Duodenal mucosa (tissue), 2 donors: ENCODE data around the gene SCUBE2.

ENCODE experiments used
- H3K27ac ChIP-seq: one replicate; pipeline ENCODE4 v1.7.0; 2013; ENCODE audit warnings: low read depth, low read length
- H3K27me3 ChIP-seq, 2 donors: one replicate each; pipeline ENCODE4 v1.7.0; 2013; ENCODE audit warnings: low read length in 2 of 2, control low read depth in 1 of 2; ENCODE audit not compliant: insufficient read depth in 2 of 2, control insufficient read depth in 1 of 2
- H3K36me3 ChIP-seq, 2 donors: one replicate each; pipeline ENCODE4 v1.7.0; 2013; ENCODE audit warnings: low read length in 2 of 2, control low read depth in 1 of 2; ENCODE audit not compliant: insufficient read depth in 2 of 2, control insufficient read depth in 1 of 2
- H3K4me1 ChIP-seq, 2 donors: one replicate each; pipeline ENCODE4 v1.7.0; 2013; ENCODE audit warnings: low read length in 2 of 2, control low read depth in 1 of 2; ENCODE audit not compliant: insufficient read depth in 2 of 2, control insufficient read depth in 1 of 2
- H3K4me3 ChIP-seq, 2 donors: one replicate each; pipeline ENCODE4 v1.7.0; 2013; ENCODE audit warnings: low read length in 2 of 2, low read depth in 1 of 2
- H3K9ac ChIP-seq, 2 donors: one replicate each; pipeline ENCODE4 v1.7.0; 2013; ENCODE audit warnings: low read length in 2 of 2, low read depth in 1 of 2
- H3K9me3 ChIP-seq, 2 donors: one replicate each; pipeline ENCODE4 v1.7.0; 2013; ENCODE audit warnings: low read length in 2 of 2, control low read depth in 1 of 2; ENCODE audit not compliant: control insufficient read depth in 1 of 2

SCUBE2 gene

DNA sequence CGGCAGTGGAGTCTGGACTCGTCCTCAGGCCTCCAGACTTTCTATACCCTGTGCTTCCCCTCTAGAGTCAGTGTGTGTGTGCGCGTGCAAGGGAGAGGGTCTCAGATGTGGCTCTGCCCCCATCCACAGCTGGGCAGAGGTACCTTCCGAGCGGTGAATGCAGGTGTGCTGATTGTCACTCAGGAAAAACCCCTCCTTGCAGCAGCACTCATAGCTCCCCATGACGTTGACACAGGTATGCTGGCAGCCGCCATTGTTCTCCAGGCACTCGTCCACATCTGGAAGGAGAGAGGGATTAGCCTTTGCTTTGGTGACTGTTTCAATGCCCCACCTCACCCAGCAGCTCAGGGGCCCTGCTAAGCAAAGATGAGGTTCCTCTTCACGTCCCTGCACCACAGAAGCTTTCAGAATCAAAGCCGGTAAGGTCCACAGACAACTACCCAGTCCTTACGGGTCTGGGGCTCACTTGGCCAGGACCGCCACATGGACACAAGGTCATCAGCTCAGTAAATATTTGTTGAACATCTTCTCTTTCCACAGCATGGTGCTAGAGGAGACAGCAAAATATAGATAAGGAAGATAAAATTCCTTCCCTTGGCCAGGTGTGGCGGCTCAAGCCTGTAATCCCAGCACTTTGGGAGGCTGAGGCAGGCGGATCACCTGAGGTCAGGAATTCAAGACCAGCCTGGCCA is 16.9 kb downstream of the SCUBE2 start:
- no peaks in the 10 kb centered on the region for H3K36me3 ChIP-seq
- H3K9ac ChIP-seq = no peak overlapping the region
- no peaks in the 10 kb centered on the region for H3K27me3 ChIP-seq
- H3K4me3 ChIP-seq = no peak overlapping the region
- H3K27ac ChIP-seq = no peak overlapping the region
- H3K4me1 ChIP-seq = peaks cover 4 to 15% of the 10 kb centered on the region in 2 donors
- no peaks in the 10 kb centered on the region for H3K9me3 ChIP-seq

- H3K36me3 ChIP-seq = no peaks in the 10 kb centered on the region
- H3K4me1 ChIP-seq = peaks cover 4 to 15% of the 10 kb centered on the region in 2 donors
- H3K9ac ChIP-seq = no peak overlapping the region
- no peak overlapping the region for H3K27ac ChIP-seq
- no peak overlapping the region for H3K4me3 ChIP-seq
- H3K27me3 ChIP-seq = no peaks in the 10 kb centered on the region
- no peaks in the 10 kb centered on the region for H3K9me3 ChIP-seq
Measured at GRCh38 chr11:9073466-9074225, 17.8 kb downstream of the SCUBE2 start.

DNA sequence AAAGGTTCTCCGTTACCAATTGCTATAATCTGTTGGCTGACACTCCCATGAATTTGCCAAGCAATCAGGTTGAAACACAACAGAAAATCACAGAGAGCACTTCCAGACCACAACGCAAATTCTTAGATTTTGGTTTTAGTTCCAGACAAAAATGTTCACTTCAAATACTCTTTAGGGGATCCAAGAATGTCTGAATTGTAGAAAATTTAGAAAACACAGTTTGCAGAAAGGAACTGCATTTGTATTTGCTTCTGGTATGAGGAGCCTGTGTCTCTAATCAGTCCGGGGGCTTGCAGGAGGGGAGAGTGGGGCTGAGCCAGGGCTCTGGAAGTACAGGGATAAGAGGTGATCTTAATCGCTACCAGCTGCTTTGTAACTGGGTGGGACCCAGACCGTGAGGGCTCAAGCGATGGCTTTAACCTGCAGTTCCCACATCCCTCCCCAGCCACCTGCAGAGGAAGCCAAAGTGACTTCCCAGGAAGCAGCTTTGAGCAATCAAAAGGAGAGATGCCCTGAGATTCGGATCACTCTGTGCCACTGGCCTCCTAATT is 18.7 kb downstream of the SCUBE2 start:
- Histone ChIP-seq H3K9ac (no peak overlapping the region), H3K4me3 (no peak overlapping the region)

DNA sequence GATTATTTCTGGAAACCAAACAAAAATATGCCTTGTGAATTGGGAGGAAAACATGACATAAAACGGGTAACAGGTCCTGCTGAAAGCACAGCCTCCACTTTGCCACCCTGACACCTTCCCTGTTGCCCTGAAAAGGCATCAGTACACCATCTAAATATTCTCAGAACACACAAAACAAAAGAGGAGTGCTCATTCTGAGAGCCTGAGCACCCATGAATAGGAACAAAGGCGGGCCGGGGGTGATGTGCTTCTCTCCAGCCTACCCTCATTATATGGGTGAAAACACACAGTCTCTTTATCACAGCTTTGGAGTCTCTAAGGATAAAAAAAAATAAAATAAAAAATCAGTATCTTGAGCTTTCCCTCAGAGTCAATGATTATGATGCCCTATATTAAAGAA is 19.7 kb downstream of the SCUBE2 start:
- no peak overlapping the region for H3K27ac ChIP-seq
- H3K36me3 ChIP-seq = no peaks in the 10 kb centered on the region
- no peak overlapping the region for H3K9ac ChIP-seq
- no peaks in the 10 kb centered on the region for H3K27me3 ChIP-seq
- no peak overlapping the region for H3K4me3 ChIP-seq
- no peaks in the 10 kb centered on the region for H3K9me3 ChIP-seq
- H3K4me1 ChIP-seq = peaks cover 4 to 10% of the 10 kb centered on the region in 2 donors

More for the DNA sequence above, 18.7 kb downstream of the SCUBE2 start:
- Histone ChIP-seq H3K27ac (no peak overlapping the region), H3K9me3 (no peaks in the 10 kb centered on the region), H3K4me1 (peaks cover 4 to 10% of the 10 kb centered on the region in 2 donors), H3K27me3 (no peaks in the 10 kb centered on the region), H3K36me3 (no peaks in the 10 kb centered on the region)

DNA sequence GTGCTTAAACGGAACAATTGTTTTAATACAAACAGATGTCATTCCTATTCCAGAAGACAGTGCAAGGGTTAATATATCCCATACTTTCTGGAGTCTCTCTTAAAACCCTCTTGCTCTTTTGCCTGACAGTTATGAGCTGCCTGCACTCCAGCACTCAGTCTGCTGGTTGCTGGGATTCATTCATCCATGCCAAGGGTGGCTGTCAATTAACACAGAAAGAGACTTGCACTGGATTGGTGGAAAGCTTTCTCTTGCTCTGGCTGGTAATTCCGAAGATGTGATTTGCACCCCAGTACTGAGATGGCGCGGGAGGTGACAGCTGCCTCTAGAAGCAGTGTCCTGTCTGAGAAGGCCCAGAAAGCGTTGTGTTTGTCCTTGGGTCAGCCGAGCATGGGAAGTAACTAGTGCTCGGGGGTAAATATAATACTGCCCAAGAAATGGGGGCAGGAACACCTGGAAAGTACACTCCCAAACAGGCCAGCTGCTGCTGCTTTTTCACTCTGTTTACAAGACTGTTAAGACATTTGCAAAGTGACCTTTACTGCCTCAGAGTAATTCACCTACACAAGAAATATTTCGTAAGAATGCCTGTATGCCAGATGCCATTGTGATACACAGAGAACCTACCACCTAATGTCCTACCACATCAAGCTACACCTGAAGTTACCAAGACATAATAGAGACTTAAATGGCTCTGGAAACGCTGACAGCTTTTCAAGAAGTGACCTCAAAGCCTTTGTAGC is 20.5 kb downstream of the SCUBE2 start:
- H3K36me3 ChIP-seq = no peaks in the 10 kb centered on the region
- H3K27ac ChIP-seq = no peak overlapping the region
- no peak overlapping the region for H3K4me3 ChIP-seq
- no peaks in the 10 kb centered on the region for H3K27me3 ChIP-seq
- H3K9me3 ChIP-seq = no peaks in the 10 kb centered on the region
- H3K4me1 ChIP-seq = peaks cover 4 to 10% of the 10 kb centered on the region in 2 donors
- H3K9ac ChIP-seq = no peak overlapping the region

DNA sequence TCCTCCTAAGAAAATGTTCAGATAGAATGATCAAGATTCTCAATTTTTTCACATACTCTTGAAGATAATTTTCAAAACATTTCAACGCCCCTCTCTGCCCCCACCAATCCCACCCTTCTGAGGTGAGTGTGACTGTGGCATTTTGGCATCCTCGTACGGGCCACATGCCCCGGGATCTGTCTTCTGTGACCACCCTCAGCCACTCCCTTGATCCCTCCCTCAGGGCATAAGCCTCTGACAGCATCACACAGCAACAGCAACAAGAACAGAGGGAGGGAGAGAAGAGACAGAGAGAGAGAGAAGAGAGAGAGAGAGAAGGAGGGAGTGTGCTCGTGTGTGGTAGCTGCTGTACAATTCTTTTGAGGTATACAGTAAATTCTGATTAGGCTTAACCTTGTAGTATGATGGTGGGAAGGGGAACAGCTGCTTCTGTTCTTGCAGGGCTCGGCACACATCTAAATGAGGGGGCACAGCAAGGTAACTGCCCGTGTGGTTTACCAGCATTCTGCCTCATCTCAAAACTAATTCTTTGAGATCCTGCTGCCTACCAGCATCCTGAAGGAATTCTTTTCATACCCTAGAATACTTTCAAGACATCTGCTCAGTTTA is 21.4 kb downstream of the SCUBE2 start:
- H3K4me1 ChIP-seq = peaks cover 4 to 10% of the 10 kb centered on the region in 2 donors
- H3K9ac ChIP-seq = no peak overlapping the region
- no peaks in the 10 kb centered on the region for H3K27me3 ChIP-seq
- H3K36me3 ChIP-seq = no peaks in the 10 kb centered on the region
- no peak overlapping the region for H3K27ac ChIP-seq
- no peak overlapping the region for H3K4me3 ChIP-seq
- no peaks in the 10 kb centered on the region for H3K9me3 ChIP-seq

DNA sequence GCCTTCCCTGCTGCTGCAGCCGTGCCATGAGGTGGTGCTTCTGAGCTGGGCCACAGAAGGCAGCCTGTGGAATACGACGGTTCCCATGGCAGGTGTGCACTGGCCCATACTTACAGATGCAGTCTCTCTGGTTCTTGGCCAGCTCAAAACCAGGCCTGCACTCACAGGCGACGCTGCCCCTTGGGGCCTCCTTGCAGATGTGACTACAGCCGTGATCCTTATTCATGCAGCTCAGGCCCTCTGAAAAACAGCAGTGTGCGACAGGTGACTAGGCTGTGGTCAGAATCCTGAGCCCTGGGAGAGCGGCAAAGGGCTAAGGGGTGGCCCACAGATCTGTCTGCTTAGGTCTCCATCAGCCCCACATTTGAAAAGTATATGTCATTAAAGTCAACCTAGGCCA is 22.1 kb downstream of the SCUBE2 start:
- H3K9ac ChIP-seq = no peak overlapping the region
- H3K27ac ChIP-seq = no peak overlapping the region
- peaks cover 4 to 10% of the 10 kb centered on the region in 2 donors for H3K4me1 ChIP-seq
- H3K9me3 ChIP-seq = no peaks in the 10 kb centered on the region
- no peaks in the 10 kb centered on the region for H3K27me3 ChIP-seq
- no peak overlapping the region for H3K4me3 ChIP-seq
- H3K36me3 ChIP-seq = no peaks in the 10 kb centered on the region

GRCh38 chr11:9066433-9066925 is 24.9 kb downstream of the SCUBE2 start:
- Histone ChIP-seq H3K4me1 (peaks cover 0 to 9% of the 10 kb centered on the region in 2 donors), H3K9me3 (no peaks in the 10 kb centered on the region), H3K4me3 (no peak overlapping the region), H3K27me3 (no peaks in the 10 kb centered on the region), H3K36me3 (no peaks in the 10 kb centered on the region), H3K9ac (no peak overlapping the region), H3K27ac (no peak overlapping the region)

DNA sequence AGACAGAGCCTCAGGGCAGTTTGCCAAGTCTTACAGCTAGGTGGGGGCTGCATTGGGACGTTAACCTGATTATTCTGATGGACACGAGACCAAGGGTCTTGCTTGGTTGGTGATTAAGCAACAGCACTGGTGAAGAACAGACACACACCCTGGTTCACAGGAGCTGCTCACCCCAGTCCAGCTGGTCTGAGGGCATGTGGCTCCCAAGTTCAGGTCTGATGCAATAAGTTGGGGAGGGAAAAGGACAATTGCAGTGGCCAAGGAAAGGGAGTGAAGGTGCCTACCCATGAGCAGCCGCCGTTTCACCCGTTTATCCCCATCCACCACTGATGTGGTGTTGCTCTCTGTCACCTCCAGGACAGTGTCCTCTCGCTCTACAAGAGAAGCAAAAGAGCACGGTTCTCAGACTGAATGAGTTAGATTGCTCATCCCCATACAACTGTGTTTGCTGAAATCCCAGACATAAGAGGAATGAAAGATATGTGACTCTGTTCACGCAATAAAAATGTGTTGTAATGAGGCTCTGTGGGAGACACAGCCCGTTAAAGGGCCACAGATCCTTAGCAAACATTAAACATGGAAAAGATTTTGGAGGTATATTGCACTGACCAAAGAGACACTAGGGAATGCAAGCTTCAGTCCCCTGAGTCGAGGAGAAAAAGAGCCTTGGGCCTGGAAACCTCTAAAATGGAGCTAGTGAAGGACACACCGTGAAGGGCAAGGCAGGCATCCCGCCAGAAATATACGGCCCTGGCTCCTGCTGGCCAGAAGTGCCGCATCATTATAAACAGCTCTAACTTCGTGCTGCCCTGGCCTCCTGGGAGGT is 25.6 kb downstream of the SCUBE2 start:
- Histone ChIP-seq H3K36me3 (no peaks in the 10 kb centered on the region), H3K9ac (no peak overlapping the region), H3K4me3 (no peak overlapping the region), H3K4me1 (peaks cover 2% of the 10 kb centered on the region in 2 donors), H3K27ac (no peak overlapping the region), H3K27me3 (no peaks in the 10 kb centered on the region), H3K9me3 (no peaks in the 10 kb centered on the region)
